Parathyroid adenoma (tissue), 2 donors: ENCODE results near the gene MALRD1.

Experiments used
- H2AFZ ChIP-seq: fragments of 300-600 bp; sonication (generic); one replicate; pipeline ENCODE4 v1.7.0; 2017; ENCODE audit warnings: antibody characterized with exemption, mild to moderate bottlenecking
- H3K27ac ChIP-seq: fragments of 300-600 bp; sonication (generic); one replicate; pipeline ENCODE4 v1.7.0; 2017
- H3K27me3 ChIP-seq: fragments of 300-600 bp; sonication (generic); one replicate; pipeline ENCODE4 v1.7.0; 2017; ENCODE audit warnings: low read length; ENCODE audit not compliant: control insufficient read depth, insufficient read depth
- H3K36me3 ChIP-seq: fragments of 300-600 bp; sonication (generic); one replicate; pipeline ENCODE4 v1.7.0; 2017; ENCODE audit warnings: low read length; ENCODE audit not compliant: control insufficient read depth, insufficient read depth
- H3K4me1 ChIP-seq: fragments of 300-600 bp; sonication (generic); one replicate; pipeline ENCODE4 v1.7.0; 2017; ENCODE audit warnings: control low read depth
- H3K4me2 ChIP-seq: fragments of 300-600 bp; sonication (generic); one replicate; pipeline ENCODE4 v1.7.0; 2017; ENCODE audit warnings: low read length
- H3K4me3 ChIP-seq: fragments of 300-600 bp; sonication (generic); one replicate; pipeline ENCODE4 v1.7.0; 2017; ENCODE audit warnings: low read depth, low read length
- H3K79me2 ChIP-seq: fragments of 300-600 bp; sonication (generic); one replicate; pipeline ENCODE4 v1.7.0; 2017; ENCODE audit warnings: control low read depth
- H3K9ac ChIP-seq: fragments of 300-600 bp; sonication (generic); one replicate; pipeline ENCODE4 v1.7.0; 2017; ENCODE audit warnings: mild to moderate bottlenecking
- H3K9me3 ChIP-seq: fragments of 300-600 bp; sonication (generic); one replicate; pipeline ENCODE4 v1.7.0; 2017; ENCODE audit warnings: low read length; ENCODE audit not compliant: control insufficient read depth
- CTCF ChIP-seq: fragments of 300-600 bp; sonication (generic); IDR thresholded peaks from one replicate; pipeline ENCODE4 v1.7.0; 2017; ENCODE audit warnings: antibody characterized with exemption, mild to moderate bottlenecking
- donor health status: primary hyperparathyroidism.

The MALRD1 gene

DNA sequence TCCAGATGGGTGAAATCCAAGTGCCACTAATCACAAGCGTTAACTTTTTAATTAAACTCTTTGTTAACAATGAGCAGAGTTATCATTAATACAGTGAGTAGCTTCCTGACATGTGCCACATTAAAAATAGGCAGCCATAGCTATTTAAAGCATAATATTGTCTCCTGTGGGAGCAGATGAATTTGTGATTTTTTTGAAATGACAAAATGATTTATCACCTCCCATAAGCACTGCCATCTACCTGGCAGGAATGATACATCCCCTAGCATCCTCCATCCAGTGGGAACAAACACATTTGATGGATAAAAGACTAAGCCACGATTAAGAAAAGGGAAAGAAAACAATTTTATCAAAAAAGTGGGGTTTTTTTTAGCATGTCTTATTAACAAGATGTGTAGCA lies 605.3 kb downstream of the MALRD1 start:
- H3K27ac ChIP-seq = no peak overlapping the region
- no peak overlapping the region for H3K4me2 ChIP-seq
- no peak overlapping the region for H2AFZ ChIP-seq
- no peaks in the 10 kb centered on the region for H3K9me3 ChIP-seq
- H3K79me2 ChIP-seq = no peaks in the 10 kb centered on the region
- H3K4me1 ChIP-seq = no peaks in the 10 kb centered on the region
- H3K27me3 ChIP-seq = no peaks in the 10 kb centered on the region
- H3K36me3 ChIP-seq = no peaks in the 10 kb centered on the region
- no peak overlapping the region for H3K9ac ChIP-seq
- no peak overlapping the region for H3K4me3 ChIP-seq
- TF ChIP-seq CTCF = no peak

GRCh38 chr10:19654576-19654975 lies 606.0 kb downstream of the MALRD1 start:
- H3K9ac ChIP-seq = no peak overlapping the region
- no peaks in the 10 kb centered on the region for H3K27me3 ChIP-seq
- no peak overlapping the region for H3K4me2 ChIP-seq
- H3K4me1 ChIP-seq = no peaks in the 10 kb centered on the region
- no peaks in the 10 kb centered on the region for H3K9me3 ChIP-seq
- no peak overlapping the region for H2AFZ ChIP-seq
- H3K27ac ChIP-seq = no peak overlapping the region
- H3K4me3 ChIP-seq = no peak overlapping the region
- no peak for TF ChIP-seq CTCF
- no peaks in the 10 kb centered on the region for H3K79me2 ChIP-seq
- H3K36me3 ChIP-seq = no peaks in the 10 kb centered on the region

DNA sequence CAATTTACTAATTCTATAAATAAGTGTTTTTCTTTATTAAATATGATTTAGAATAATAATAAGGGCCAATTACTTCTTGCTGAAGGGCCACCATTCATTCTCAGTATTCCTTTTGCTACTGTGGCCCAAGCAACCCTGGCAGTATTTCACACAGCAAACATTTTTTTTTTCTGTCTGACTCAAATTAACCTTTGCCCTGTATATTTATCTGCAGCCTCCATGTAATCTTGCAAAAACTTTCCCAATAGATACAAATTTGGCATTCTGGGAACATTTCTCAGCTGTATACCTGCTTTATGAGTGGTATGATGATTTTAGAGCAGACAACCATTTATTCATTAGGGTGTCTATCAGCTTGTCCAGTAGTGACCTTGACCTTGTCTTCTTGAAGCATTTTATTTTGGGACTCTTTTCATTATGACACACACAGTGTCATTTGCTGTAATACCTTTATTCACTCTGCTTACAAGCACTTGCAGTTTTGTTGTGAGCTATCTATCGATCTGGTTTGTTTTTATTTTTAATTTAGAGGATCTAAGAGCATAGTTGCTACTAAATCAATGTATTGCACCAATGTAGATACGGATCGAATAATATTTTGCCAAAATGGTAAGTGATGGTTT lies 607.9 kb downstream of the MALRD1 start:
- no peak for TF ChIP-seq CTCF
- Histone ChIP-seq H2AFZ (no peak overlapping the region), H3K9ac (no peak overlapping the region), H3K27me3 (no peaks in the 10 kb centered on the region), H3K4me2 (no peak overlapping the region), H3K79me2 (no peaks in the 10 kb centered on the region), H3K36me3 (no peaks in the 10 kb centered on the region), H3K4me1 (no peaks in the 10 kb centered on the region), H3K9me3 (no peaks in the 10 kb centered on the region), H3K4me3 (no peak overlapping the region), H3K27ac (no peak overlapping the region)

GRCh38 chr10:19658131-19658530 lies 609.5 kb downstream of the MALRD1 start:
- Histone ChIP-seq H3K9me3 (no peaks in the 10 kb centered on the region), H3K36me3 (no peaks in the 10 kb centered on the region), H3K9ac (no peak overlapping the region), H3K4me1 (no peaks in the 10 kb centered on the region), H3K27me3 (no peaks in the 10 kb centered on the region), H3K4me3 (no peak overlapping the region), H3K27ac (no peak overlapping the region), H3K79me2 (no peaks in the 10 kb centered on the region), H2AFZ (no peak overlapping the region), H3K4me2 (no peak overlapping the region)
- no peak for TF ChIP-seq CTCF

DNA sequence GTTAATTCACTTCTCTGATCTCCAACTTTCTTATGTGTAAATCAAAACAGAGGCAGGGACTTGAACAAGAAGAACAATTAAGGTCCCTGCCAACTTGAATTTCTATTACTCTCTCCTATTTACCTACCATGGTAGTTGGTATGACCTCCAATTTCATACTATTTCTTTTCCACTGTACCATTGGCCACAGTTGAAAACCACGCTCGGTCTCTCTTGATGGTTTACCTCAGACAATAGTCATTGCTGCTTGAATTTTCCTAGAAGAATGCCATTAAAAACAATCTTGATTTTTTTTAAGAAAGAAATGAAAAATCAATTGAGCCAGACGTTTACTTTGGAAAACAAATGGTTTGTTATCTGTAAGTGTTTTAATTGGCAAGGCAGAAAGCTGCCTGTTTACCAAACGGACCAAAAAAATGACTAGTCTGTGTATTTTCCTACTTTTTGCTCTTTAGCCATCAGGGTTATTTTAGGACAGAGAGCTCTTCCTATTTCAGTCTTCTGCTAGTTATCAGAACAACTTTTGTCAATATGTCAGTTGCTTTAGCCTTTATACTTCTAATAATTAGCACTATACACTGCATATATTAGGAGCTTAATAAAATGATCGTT lies 610.1 kb downstream of the MALRD1 start:
- no peak for TF ChIP-seq CTCF
- H3K27ac ChIP-seq = no peak overlapping the region

More for the DNA sequence above, 610.1 kb downstream of the MALRD1 start:
- Histone ChIP-seq H3K4me3 (no peak overlapping the region), H3K9ac (no peak overlapping the region), H3K9me3 (no peaks in the 10 kb centered on the region), H2AFZ (no peak overlapping the region), H3K79me2 (no peaks in the 10 kb centered on the region), H3K36me3 (no peaks in the 10 kb centered on the region), H3K4me1 (no peaks in the 10 kb centered on the region), H3K4me2 (no peak overlapping the region), H3K27me3 (no peaks in the 10 kb centered on the region)
